CD14-positive monocyte (primary cell): ENCODE results near the gene TRNT1. TPM values are rescaled to one million over a fixed set of nuclear protein-coding genes. Genes with fewer than 3 reads are reported as not detected.

Experiments used
- DNase-seq, 3 donors: peaks; one replicate each; pipeline ENCODE4 v3.0.0-alpha.2; 2011 to 2022
- H2AFZ ChIP-seq: 2 replicates; pipeline ENCODE4 v1.6.0; 2012; ENCODE audit warnings: mild to moderate bottlenecking, low read depth, low read length, inconsistent platforms; ENCODE audit not compliant: insufficient read depth, poor library complexity, severe bottlenecking
- H3K27ac ChIP-seq, 2 donors: 1 replicate in 1 of 2; 2 replicates in 1 of 2; pipeline ENCODE4 v1.5.1; 2012 to 2013; ENCODE audit warnings: low read length in 2 of 2, control low read depth in 1 of 2, inconsistent platforms in 1 of 2, low read depth in 1 of 2, mild to moderate bottlenecking in 1 of 2
- H3K27me3 ChIP-seq, 2 donors: one replicate each; pipeline versions ENCODE4 v1.6.0 to v1.6.1; 2011 to 2013; ENCODE audit warnings: low read length in 2 of 2; ENCODE audit not compliant: control insufficient read depth in 2 of 2, insufficient read depth in 2 of 2
- H3K36me3 ChIP-seq, 2 donors: replicated peaks in 1 of 2; 1 replicate in 1 of 2; 2 replicates in 1 of 2; pipeline versions ENCODE4 v1.5.1 to v1.6.1; 2012 to 2013; ENCODE audit warnings: low read length in 2 of 2, control low read depth in 1 of 2, inconsistent platforms in 1 of 2, mild to moderate bottlenecking in 1 of 2; ENCODE audit not compliant: insufficient read depth in 2 of 2, control insufficient read depth in 1 of 2
- H3K4me1 ChIP-seq, 2 donors: 1 replicate in 1 of 2; 2 replicates in 1 of 2; pipeline versions ENCODE4 v1.5.1 to v1.6.1; 2012 to 2013; ENCODE audit warnings: low read length in 2 of 2, control low read depth in 1 of 2, inconsistent platforms in 1 of 2, mild to moderate bottlenecking in 1 of 2, moderate library complexity in 1 of 2; ENCODE audit not compliant: insufficient read depth in 2 of 2, control insufficient read depth in 1 of 2
- H3K4me2 ChIP-seq: replicated peaks from 2 replicates; pipeline ENCODE3; 2012; ENCODE audit warnings: low read length, moderate library complexity, mild to moderate bottlenecking; ENCODE audit not compliant: poor library complexity, severe bottlenecking; ENCODE audit errors: extremely low read depth
- H3K4me3 ChIP-seq, 3 experiments: fragments of 200-600 bp in 1 of 3; sonication (generic) in 1 of 3; replicated peaks in 1 of 3; 1 replicate in 2 of 3; 2 replicates in 1 of 3; pipeline ENCODE4 v1.5.1; 2011 to 2013; ENCODE audit warnings: low read length in 3 of 3, mild to moderate bottlenecking in 3 of 3, control low read depth in 2 of 3, low read depth in 2 of 3, inconsistent platforms in 1 of 3, moderate library complexity in 1 of 3
- H3K79me2 ChIP-seq: 2 replicates; pipeline ENCODE4 v1.6.0; 2012; ENCODE audit warnings: mild to moderate bottlenecking, control low read depth, inconsistent platforms, low read length, moderate library complexity; ENCODE audit not compliant: insufficient read depth
- H3K9ac ChIP-seq: 2 replicates; pipeline ENCODE4 v1.6.0; 2017; ENCODE audit warnings: low read length, mild to moderate bottlenecking; ENCODE audit not compliant: insufficient read depth, poor library complexity, severe bottlenecking
- H3K9me3 ChIP-seq, 2 donors: replicated peaks in 1 of 2; 1 replicate in 1 of 2; 2 replicates in 1 of 2; pipeline versions ENCODE4 v1.5.1 to v1.6.1; 2012 to 2013; ENCODE audit warnings: low read length in 2 of 2, control low read depth in 1 of 2; ENCODE audit not compliant: control insufficient read depth in 1 of 2, insufficient read depth in 1 of 2
- H4K20me1 ChIP-seq: 2 replicates; pipeline ENCODE4 v1.6.0; 2012; ENCODE audit warnings: mild to moderate bottlenecking, low read length, control low read depth, moderate library complexity; ENCODE audit not compliant: insufficient read depth
- H3K27ac Mint-ChIP-seq, 7 donors: one replicate each; pipeline ENCODE4 v1.8.0; 2020; ENCODE audit warnings: mild to moderate bottlenecking in 7 of 7, mixed read lengths in 7 of 7, moderate library complexity in 6 of 7, inconsistent platforms in 2 of 7
- H3K27me3 Mint-ChIP-seq, 3 donors: one replicate each; pipeline ENCODE4 v1.8.0; 2021 to 2022; ENCODE audit warnings: low read depth in 3 of 3, mild to moderate bottlenecking in 3 of 3, mixed read lengths in 3 of 3, moderate library complexity in 3 of 3, inconsistent platforms in 1 of 3
- H3K36me3 Mint-ChIP-seq, 2 donors: one replicate each; pipeline ENCODE4 v1.8.0; 2020; ENCODE audit warnings: mixed read lengths in 2 of 2, inconsistent platforms in 1 of 2, mild to moderate bottlenecking in 1 of 2
- H3K4me1 Mint-ChIP-seq: one replicate; pipeline ENCODE4 v1.8.0; 2020; ENCODE audit warnings: mild to moderate bottlenecking, mixed read lengths
- H3K4me3 Mint-ChIP-seq, 2 donors: one replicate each; pipeline ENCODE4 v1.8.0; 2020; ENCODE audit warnings: mild to moderate bottlenecking in 2 of 2, mixed read lengths in 2 of 2, moderate library complexity in 1 of 2
- H3K9me3 Mint-ChIP-seq, 7 donors: one replicate each; pipeline ENCODE4 v1.8.0; 2020 to 2022; ENCODE audit warnings: mixed read lengths in 7 of 7, mild to moderate bottlenecking in 6 of 7, moderate library complexity in 6 of 7, inconsistent platforms in 2 of 7
- WGBS: methylation state at CpG from one replicate; pipeline ENCODE4 v1.1.5; 2013; ENCODE audit warnings: missing lambda C conversion rate; ENCODE audit not compliant: insufficient coverage; 5-methylcytosine and 5-hydroxymethylcytosine counted together
- intact Hi-C, 2 donors: fragments of 100-400 bp; cut with micrococcal nuclease; formaldehyde crosslinking; loops; one replicate each; pipeline versions ENCODE4 v1.15.0 to v1.15.1; 2023
- polyA plus RNA-seq, 3 donors: library from polyadenylated mRNA; depleted of rRNA in 1 of 3; unstranded in 2 of 3; stranded (reverse) in 1 of 3; fragments of 300-500 nt in 2 of 3; fragments of >200 nt in 1 of 3; fragmentation: Illumina TruSeq in 2 of 3; gene quantifications; 1 replicate in 2 of 3; 2 replicates in 1 of 3; pipeline ENCODE4 v1.2.3, GENCODE V29; 2012 to 2021
- TF ChIP-seq, protein P1 (sequence below): fragments of 200-600 bp; IDR thresholded peaks from one replicate; pipeline ENCODE4 v1.8.0; 2022; ENCODE audit warnings: antibody characterized with exemption, mild to moderate bottlenecking

TRNT1 gene
- polyA plus RNA-seq, 3 donors: 4.4 to 15.8 (median 10.3) TPM

DNA sequence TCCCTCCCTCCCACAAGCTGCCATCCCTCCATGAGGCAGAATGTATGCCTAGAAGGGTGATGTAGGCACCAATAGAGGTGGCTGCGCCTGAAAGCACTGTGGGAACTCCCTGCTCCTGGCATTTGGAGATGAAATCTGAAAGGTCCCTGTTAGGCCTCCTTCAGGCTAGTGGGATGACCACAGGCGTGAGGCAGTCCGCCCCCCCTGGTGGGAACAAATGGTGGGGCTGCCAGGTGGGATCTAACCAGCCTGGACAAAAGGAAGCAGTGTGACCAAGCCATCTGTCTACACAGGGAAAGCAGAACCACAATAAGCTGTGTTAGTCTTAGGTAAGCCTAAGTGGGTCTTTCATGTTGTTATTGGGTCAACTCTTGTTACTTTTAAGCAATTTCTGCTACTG, 41.9 kb upstream of the TRNT1 start:
- TF ChIP-seq, protein P1, sequence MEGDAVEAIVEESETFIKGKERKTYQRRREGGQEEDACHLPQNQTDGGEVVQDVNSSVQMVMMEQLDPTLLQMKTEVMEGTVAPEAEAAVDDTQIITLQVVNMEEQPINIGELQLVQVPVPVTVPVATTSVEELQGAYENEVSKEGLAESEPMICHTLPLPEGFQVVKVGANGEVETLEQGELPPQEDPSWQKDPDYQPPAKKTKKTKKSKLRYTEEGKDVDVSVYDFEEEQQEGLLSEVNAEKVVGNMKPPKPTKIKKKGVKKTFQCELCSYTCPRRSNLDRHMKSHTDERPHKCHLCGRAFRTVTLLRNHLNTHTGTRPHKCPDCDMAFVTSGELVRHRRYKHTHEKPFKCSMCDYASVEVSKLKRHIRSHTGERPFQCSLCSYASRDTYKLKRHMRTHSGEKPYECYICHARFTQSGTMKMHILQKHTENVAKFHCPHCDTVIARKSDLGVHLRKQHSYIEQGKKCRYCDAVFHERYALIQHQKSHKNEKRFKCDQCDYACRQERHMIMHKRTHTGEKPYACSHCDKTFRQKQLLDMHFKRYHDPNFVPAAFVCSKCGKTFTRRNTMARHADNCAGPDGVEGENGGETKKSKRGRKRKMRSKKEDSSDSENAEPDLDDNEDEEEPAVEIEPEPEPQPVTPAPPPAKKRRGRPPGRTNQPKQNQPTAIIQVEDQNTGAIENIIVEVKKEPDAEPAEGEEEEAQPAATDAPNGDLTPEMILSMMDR: no peak
- no peak overlapping the region for H3K4me2 ChIP-seq
- H3K9me3 Mint-ChIP-seq: peaks cover 0 to 2% (median 0%) of the 10 kb centered on the region in 7 donors
- H3K36me3 Mint-ChIP-seq: no peaks in the 10 kb centered on the region
- no peak overlapping the region for H2AFZ ChIP-seq
- H3K27me3 ChIP-seq: no peaks in the 10 kb centered on the region
- H3K4me1 ChIP-seq: no peaks in the 10 kb centered on the region
- H3K79me2 ChIP-seq: no peaks in the 10 kb centered on the region
- H3K27me3 Mint-ChIP-seq: no peaks in the 10 kb centered on the region
- H3K9me3 ChIP-seq: no peaks in the 10 kb centered on the region
- H3K27ac Mint-ChIP-seq: no peak overlapping the region
- peaks cover 5% of the 10 kb centered on the region for H3K4me1 Mint-ChIP-seq
- H3K9ac ChIP-seq: no peak overlapping the region
- DNase-seq: no peak
- intact Hi-C loops: no loop called here
- 88% methylated on average over 3 of the region's 3 CpGs for WGBS
- H4K20me1 ChIP-seq: no peaks in the 10 kb centered on the region
- H3K36me3 ChIP-seq: no peaks in the 10 kb centered on the region
- H3K4me3 Mint-ChIP-seq: no peak overlapping the region
- H3K27ac ChIP-seq: no peak overlapping the region
- H3K4me3 ChIP-seq: no peak overlapping the region

DNA sequence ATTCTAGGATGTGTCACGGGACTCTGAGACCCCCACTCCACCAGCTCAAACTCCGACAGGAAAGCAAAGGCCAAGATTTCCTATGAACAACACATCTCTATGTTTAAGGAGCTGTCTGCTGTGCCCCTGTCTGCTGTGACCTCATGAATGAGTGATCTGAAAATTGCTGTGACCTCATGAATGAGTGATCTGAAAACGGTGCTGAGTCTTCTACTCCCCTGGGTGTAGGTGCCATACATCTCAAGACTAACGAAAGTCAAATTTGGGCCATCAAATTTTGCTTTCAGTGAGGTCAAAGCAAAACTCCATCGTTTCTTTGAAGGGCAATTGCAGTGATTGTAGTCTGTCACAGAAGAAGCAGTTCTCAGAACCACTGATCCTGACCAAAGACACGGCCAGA, 41.0 kb upstream of the TRNT1 start:
- Histone ChIP-seq H3K27ac (no peak overlapping the region), H3K9ac (no peak overlapping the region), H3K79me2 (no peaks in the 10 kb centered on the region), H4K20me1 (no peaks in the 10 kb centered on the region), H3K4me3 (no peak overlapping the region), H2AFZ (peak overlapping the region; percentile 17), H3K4me2 (no peak overlapping the region), H3K4me1 (no peaks in the 10 kb centered on the region), H3K27me3 (no peaks in the 10 kb centered on the region), H3K9me3 (no peaks in the 10 kb centered on the region), H3K36me3 (no peaks in the 10 kb centered on the region)
- TF ChIP-seq, protein P1: no peak
- Mint-ChIP-seq H3K36me3 (no peaks in the 10 kb centered on the region), H3K27ac (no peak overlapping the region), H3K9me3 (peaks cover 0 to 10% (median 0%) of the 10 kb centered on the region in 7 donors), H3K4me3 (no peak overlapping the region), H3K4me1 (peaks cover 5% of the 10 kb centered on the region), H3K27me3 (peaks cover 0 to 4% (median 2%) of the 10 kb centered on the region in 3 donors)
- no peak for DNase-seq
- 91% methylated on average over 5 of the region's 6 CpGs for WGBS
- intact Hi-C loops: no loop called here
